GM23248 (cell line): ENCODE results near the gene PRSS50. TPM values are rescaled to one million over a fixed set of nuclear protein-coding genes. Genes with fewer than 3 reads are reported as not detected.

ENCODE experiments used
- DNase-seq: peaks from one replicate; pipeline ENCODE4 v3.0.0-alpha.2; 2015
- H2AFZ ChIP-seq: fragments of 200-600 bp; sonication (generic); 2 replicates; pipeline ENCODE4 v1.6.1; 2016; ENCODE audit warnings: antibody characterized with exemption
- H3F3A ChIP-seq: fragments of 200-600 bp; sonication (generic); 2 replicates; pipeline ENCODE4 v1.6.1; 2016; ENCODE audit warnings: mild to moderate bottlenecking, antibody characterized with exemption, mixed run types; ENCODE audit not compliant: insufficient read depth
- H3K27ac ChIP-seq: fragments of 200-600 bp; sonication (generic); 2 replicates; pipeline ENCODE4 v1.5.1; 2016; ENCODE audit warnings: mild to moderate bottlenecking
- H3K27me3 ChIP-seq: fragments of 200-600 bp; sonication (generic); replicated peaks from 2 replicates; pipeline ENCODE4 v1.6.1; 2016; ENCODE audit warnings: mild to moderate bottlenecking; ENCODE audit not compliant: insufficient read depth
- H3K36me3 ChIP-seq: fragments of 200-600 bp; sonication (generic); 2 replicates; pipeline ENCODE4 v1.6.1; 2016; ENCODE audit warnings: low read depth, mild to moderate bottlenecking
- H3K4me1 ChIP-seq: fragments of 200-600 bp; sonication (generic); 2 replicates; pipeline ENCODE4 v1.6.1; 2016; ENCODE audit warnings: mild to moderate bottlenecking; ENCODE audit not compliant: insufficient read depth
- H3K4me2 ChIP-seq: fragments of 200-600 bp; sonication (generic); one replicate; pipeline ENCODE4 v1.6.1; 2016; ENCODE audit warnings: mild to moderate bottlenecking; ENCODE audit not compliant: unreplicated experiment
- H3K4me3 ChIP-seq: fragments of 200-600 bp; sonication (generic); 2 replicates; pipeline ENCODE4 v1.5.1; 2016; ENCODE audit warnings: mild to moderate bottlenecking
- H3K79me2 ChIP-seq: fragments of 200-600 bp; sonication (generic); 2 replicates; pipeline ENCODE4 v1.6.1; 2016; ENCODE audit warnings: mild to moderate bottlenecking; ENCODE audit not compliant: insufficient read depth
- H3K9ac ChIP-seq: fragments of 200-600 bp; sonication (generic); 2 replicates; pipeline ENCODE4 v1.6.1; 2016; ENCODE audit warnings: mild to moderate bottlenecking
- H3K9me2 ChIP-seq: fragments of 200-600 bp; sonication (generic); 2 replicates; pipeline ENCODE4 v1.6.1; 2016; ENCODE audit warnings: mixed run types, mild to moderate bottlenecking, moderate library complexity; ENCODE audit not compliant: insufficient read depth
- H3K9me3 ChIP-seq: fragments of 200-600 bp; sonication (generic); one replicate; pipeline ENCODE4 v1.6.1; 2017; ENCODE audit warnings: low read depth
- H4K20me1 ChIP-seq: fragments of 200-600 bp; sonication (generic); 2 replicates; pipeline ENCODE4 v1.6.0; 2016; ENCODE audit not compliant: insufficient read depth
- EZH2 ChIP-seq: fragments of 200-600 bp; sonication (generic); IDR thresholded peaks from 2 replicates; pipeline ENCODE4 v1.6.1; 2018; ENCODE audit warnings: antibody characterized with exemption, mild to moderate bottlenecking; ENCODE audit not compliant: insufficient read depth, poor library complexity, severe bottlenecking
- EZH2phosphoT487 ChIP-seq: fragments of 200-600 bp; sonication (generic); IDR thresholded peaks from 2 replicates; pipeline ENCODE4 v1.6.1; 2018; ENCODE audit warnings: antibody characterized with exemption, moderate library complexity, mild to moderate bottlenecking, low read depth; ENCODE audit not compliant: insufficient read depth
- whole genome bisulfite sequencing, 2 experiments: methylation state at CpG; one replicate each; pipeline ENCODE4 v1.1.6; 2015 to 2017; ENCODE audit warnings: low lambda C conversion rate in 2 of 2, low coverage in 1 of 2; ENCODE audit errors: missing lambda C conversion rate in 2 of 2; 5-methylcytosine and 5-hydroxymethylcytosine counted together
- in situ Hi-C: fragments of 300-500 bp; cut with MboI; formaldehyde crosslinking; loops from 2 replicates; pipeline ENCODE4 v1.15.0; 2020
- polyA plus RNA-seq: library from polyadenylated mRNA; unstranded; fragments of >200 nt; fragmentation: Nextera tagmentation; extraction: Ambion mirVana; gene quantifications from 2 replicates; pipeline ENCODE4 v1.2.1, GENCODE V29; 2016
- total RNA-seq: library from RNA; depleted of rRNA; stranded (reverse); fragments of >200 nt; shearing (Covaris generic); gene quantifications from 2 replicates; pipeline ENCODE4 v1.2.3, GENCODE V29; 2014

Gene PRSS50
- total and polyA plus RNA-seq, 2 experiments from 2014 or later = not detected

DNA sequence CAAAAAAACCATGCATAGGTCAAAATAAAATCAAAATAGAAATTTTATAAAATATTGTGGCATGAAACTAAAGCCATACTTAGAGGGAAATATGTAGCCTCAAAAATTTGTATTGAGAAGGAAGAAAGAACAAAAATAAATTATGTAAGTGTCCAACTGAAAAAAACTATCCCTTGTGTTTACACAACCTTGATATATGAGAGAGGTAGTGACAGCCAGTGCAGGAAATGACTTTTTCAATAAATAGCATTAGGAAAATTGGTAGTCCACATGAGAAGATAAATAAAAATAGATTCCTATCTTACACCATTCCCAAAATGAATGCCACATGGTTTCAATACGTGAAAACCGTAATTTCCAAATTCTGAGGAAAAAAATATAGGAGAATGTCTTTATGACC is 13.2 kb upstream of the PRSS50 start:
- H4K20me1 ChIP-seq = no peaks in the 10 kb centered on the region
- no peak overlapping the region for H3K9ac ChIP-seq
- no peak overlapping the region for H3K4me3 ChIP-seq
- 33 to 48% methylated on average over 2 of the region's 2 CpGs for WGBS, 2 experiments
- no peaks in the 10 kb centered on the region for H3K4me1 ChIP-seq
- H3K79me2 ChIP-seq = no peaks in the 10 kb centered on the region
- no peaks in the 10 kb centered on the region for H3K9me2 ChIP-seq
- H2AFZ ChIP-seq = no peak overlapping the region
- H3F3A ChIP-seq = no peaks in the 10 kb centered on the region
- peaks cover 32% of the 10 kb centered on the region for H3K27me3 ChIP-seq
- DNase-seq = no peak
- H3K27ac ChIP-seq = no peak overlapping the region
- no peaks in the 10 kb centered on the region for H3K36me3 ChIP-seq
- in situ Hi-C loops = no loop called here
- no peaks in the 10 kb centered on the region for H3K9me3 ChIP-seq
- H3K4me2 ChIP-seq = no peak overlapping the region
- no peak for TF ChIP-seq EZH2
- no peak for TF ChIP-seq EZH2phosphoT487

DNA sequence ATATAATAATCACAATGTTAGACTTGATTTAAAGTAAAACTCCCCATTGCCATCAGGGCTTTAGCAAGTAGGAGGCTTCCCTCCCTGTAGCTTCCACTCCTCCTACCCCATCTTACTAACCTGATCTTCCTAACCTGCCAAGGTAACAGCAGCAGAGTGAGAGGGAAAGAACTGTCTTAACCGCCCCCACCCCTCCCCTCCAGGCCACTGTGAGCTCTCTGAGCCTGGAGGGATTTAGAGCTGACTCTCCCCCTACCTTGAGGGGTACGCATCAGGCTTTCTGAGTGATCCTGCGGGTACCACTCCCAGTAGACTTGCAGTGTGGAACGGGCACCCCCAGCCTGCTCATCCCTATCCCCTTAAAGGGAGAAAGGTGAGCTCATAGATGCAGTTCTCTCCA is 11.4 kb upstream of the PRSS50 start:
- no peaks in the 10 kb centered on the region for H3K36me3 ChIP-seq
- no peaks in the 10 kb centered on the region for H3K4me1 ChIP-seq
- in situ Hi-C loops = no loop called here
- no peak overlapping the region for H3K27ac ChIP-seq
- DNase-seq = no peak
- WGBS, 2 experiments = 67 to 76% methylated on average over 4 of the region's 4 CpGs
- no peak overlapping the region for H3K4me3 ChIP-seq
- H3F3A ChIP-seq = no peaks in the 10 kb centered on the region
- H3K4me2 ChIP-seq = no peak overlapping the region
- no peaks in the 10 kb centered on the region for H4K20me1 ChIP-seq
- no peaks in the 10 kb centered on the region for H3K9me3 ChIP-seq
- H3K9me2 ChIP-seq = no peaks in the 10 kb centered on the region
- H3K9ac ChIP-seq = no peak overlapping the region
- H3K79me2 ChIP-seq = no peaks in the 10 kb centered on the region
- peaks cover 32% of the 10 kb centered on the region for H3K27me3 ChIP-seq
- TF ChIP-seq EZH2phosphoT487 (no peak), EZH2 (no peak)
- no peak overlapping the region for H2AFZ ChIP-seq

DNA sequence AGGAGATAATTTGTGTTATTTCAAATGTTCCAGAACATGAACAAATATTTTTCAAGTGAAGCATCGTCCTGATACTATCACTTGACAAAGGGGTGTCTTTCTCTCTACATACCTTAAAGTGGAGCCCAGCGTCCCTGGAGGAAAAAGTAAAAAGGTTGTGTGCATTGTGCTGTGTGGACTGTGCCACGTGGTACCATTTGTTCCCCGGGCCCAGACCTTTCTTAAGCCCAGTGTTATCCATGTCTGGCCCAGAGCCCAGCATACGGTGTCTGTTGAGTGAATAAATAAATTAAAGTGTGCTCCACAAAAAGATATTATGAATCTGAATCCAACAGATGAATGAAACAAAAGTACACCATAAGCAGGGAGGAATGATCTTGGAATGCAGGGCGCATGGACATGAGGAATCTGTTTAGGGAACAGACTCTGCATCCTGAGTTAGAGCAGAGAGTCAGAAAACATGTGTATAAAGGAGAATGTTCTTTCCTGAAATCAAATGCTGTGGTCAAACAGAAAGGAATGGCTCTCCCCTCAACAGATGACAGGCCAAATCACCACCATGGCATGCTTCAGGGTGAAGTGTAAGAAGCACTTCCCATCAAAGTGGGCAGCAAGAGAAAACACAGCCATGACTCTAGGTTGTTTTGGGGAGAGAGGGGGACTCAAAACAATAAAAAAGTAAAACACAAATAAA is 8.1 kb upstream of the PRSS50 start:
- Histone ChIP-seq H3K4me1 (no peaks in the 10 kb centered on the region), H3K27ac (no peak overlapping the region), H4K20me1 (no peaks in the 10 kb centered on the region), H3K79me2 (no peaks in the 10 kb centered on the region), H3F3A (no peaks in the 10 kb centered on the region), H3K4me3 (no peak overlapping the region), H3K9me3 (no peaks in the 10 kb centered on the region), H3K4me2 (no peak overlapping the region), H3K36me3 (no peaks in the 10 kb centered on the region), H3K9me2 (no peaks in the 10 kb centered on the region), H3K27me3 (peaks cover 8% of the 10 kb centered on the region), H2AFZ (no peak overlapping the region; the same call in 1 of the 2 replicates), H3K9ac (no peak overlapping the region)
- TF ChIP-seq EZH2 = no peak
- no peak for TF ChIP-seq EZH2phosphoT487
- no peak for DNase-seq
- in situ Hi-C loops = no loop called here
- 38 to 40% methylated on average over 6 of the region's 6 CpGs for WGBS, 2 experiments

DNA sequence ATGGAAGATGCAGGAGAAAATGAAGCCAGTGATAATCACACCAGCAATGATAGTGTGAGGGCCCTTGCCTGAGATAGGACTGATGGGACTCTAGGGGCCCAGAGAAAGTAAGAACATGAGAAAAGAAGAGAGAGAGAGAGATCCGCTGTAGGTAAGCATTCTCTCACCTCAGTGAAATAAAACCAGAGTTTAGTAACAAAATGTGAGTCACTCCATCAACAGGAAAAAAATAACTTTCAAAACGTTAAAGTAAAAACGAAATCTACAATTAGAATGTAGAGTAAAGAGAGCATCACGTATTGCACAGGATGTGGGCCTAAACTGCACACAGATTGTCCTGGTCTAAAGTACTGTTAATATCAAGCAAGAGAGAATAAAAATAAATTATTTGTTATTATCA is 6.8 kb upstream of the PRSS50 start:
- no peaks in the 10 kb centered on the region for H3K9me3 ChIP-seq
- no peak overlapping the region for H2AFZ ChIP-seq
- H3K79me2 ChIP-seq = no peaks in the 10 kb centered on the region
- no peak for TF ChIP-seq EZH2
- TF ChIP-seq EZH2phosphoT487 = no peak
- H3K4me3 ChIP-seq = no peak overlapping the region
- H3K27ac ChIP-seq = no peak overlapping the region
- no peaks in the 10 kb centered on the region for H4K20me1 ChIP-seq
- WGBS, 2 experiments = 85 to 87% methylated on average over 4 of the region's 4 CpGs
- H3K9me2 ChIP-seq = no peaks in the 10 kb centered on the region
- H3K4me2 ChIP-seq = no peak overlapping the region
- H3K9ac ChIP-seq = no peak overlapping the region
- no peak for DNase-seq
- in situ Hi-C loops = loop anchor here (25.0 kb wide), 1 partner anchor 638 kb away; no protein-coding TSS in a partner anchor
- H3F3A ChIP-seq = no peaks in the 10 kb centered on the region
- peaks cover 9% of the 10 kb centered on the region; the same call in 1 of the 2 replicates for H3K27me3 ChIP-seq
- no peaks in the 10 kb centered on the region for H3K4me1 ChIP-seq
- H3K36me3 ChIP-seq = no peaks in the 10 kb centered on the region
